IMR-90 (cell line): ENCODE results near the gene TRPM3. TPM values are rescaled to one million over a fixed set of nuclear protein-coding genes. Genes with fewer than 3 reads are reported as not detected.

Experiments used
- ATAC-seq: fragments of 200-7000 bp; cut with Tn5 transposase; 2 replicates; pipeline ENCODE4 v1.9.1; 2020; ENCODE audit warnings: low read depth, mild to moderate bottlenecking, moderate library complexity
- BruUV-seq: library from RNA; stranded (reverse); fragments of 400-500 nt; replicated peaks from 2 replicates; lab custom pipeline; 2021; lab: Mats Ljungman, UMichigan
- CTCF ChIA-PET: fragments of 300-600 bp; formaldehyde crosslinking; extraction: SDS; loops from one replicate; lab custom pipeline; 2021; ENCODE audit warnings: antibody characterized with exemption; lab: Yijun Ruan, JAX
- POLR2A ChIA-PET: fragments of 300-600 bp; sonication (Branson Sonifier 250); formaldehyde crosslinking; loops from one replicate; lab custom pipeline; 2022; ENCODE audit warnings: antibody characterized with exemption; ENCODE audit not compliant: unreplicated experiment; lab: Charles Lee
- DNase-seq: peaks from one replicate; pipeline ENCODE4 v3.0.0; 2013
- H2AFZ ChIP-seq: replicated peaks from 2 replicates; pipeline ENCODE3; 2013; ENCODE audit warnings: low read length, mild to moderate bottlenecking; ENCODE audit not compliant: poor library complexity
- H2AK5ac ChIP-seq: 2 replicates; pipeline ENCODE4 v1.6.1; 2013; ENCODE audit warnings: low read depth, low read length, inconsistent platforms
- H2AK9ac ChIP-seq: replicated peaks from 2 replicates; pipeline ENCODE3; 2013; ENCODE audit warnings: mild to moderate bottlenecking, low read depth, low read length, moderate library complexity; ENCODE audit not compliant: poor library complexity
- H2BK120ac ChIP-seq: 2 replicates; pipeline ENCODE4 v1.6.1; 2013; ENCODE audit warnings: low read depth, low read length, inconsistent platforms
- H2BK15ac ChIP-seq: 3 replicates; pipeline ENCODE4 v1.6.1; 2013; ENCODE audit warnings: low read depth, low read length, inconsistent platforms
- H2BK20ac ChIP-seq: 2 replicates; pipeline ENCODE4 v1.6.1; 2013; ENCODE audit warnings: low read depth, mild to moderate bottlenecking, inconsistent platforms, low read length, moderate library complexity
- H2BK5ac ChIP-seq: 2 replicates; pipeline ENCODE4 v1.6.1; 2013; ENCODE audit warnings: mild to moderate bottlenecking, low read depth, low read length, inconsistent platforms; ENCODE audit not compliant: poor library complexity, severe bottlenecking
- H3K14ac ChIP-seq: replicated peaks from 2 replicates; pipeline ENCODE4 v1.6.1; 2013; ENCODE audit warnings: low read depth, low read length, inconsistent platforms
- H3K18ac ChIP-seq: 2 replicates; pipeline ENCODE4 v1.6.1; 2013; ENCODE audit warnings: low read depth, low read length, control low read depth
- H3K23ac ChIP-seq: 2 replicates; pipeline ENCODE4 v1.6.1; 2013; ENCODE audit warnings: low read depth, low read length, inconsistent platforms
- H3K27ac ChIP-seq: 2 replicates; pipeline ENCODE4 v1.5.1; 2013; ENCODE audit warnings: mild to moderate bottlenecking, control low read depth, low read length; ENCODE audit not compliant: insufficient read depth
- H3K27me3 ChIP-seq: 2 replicates; pipeline ENCODE4 v1.6.1; 2013; ENCODE audit warnings: low read length; ENCODE audit not compliant: control insufficient read depth, insufficient read depth
- H3K36me3 ChIP-seq: 2 replicates; pipeline ENCODE4 v1.6.1; 2013; ENCODE audit warnings: low read length, mixed read lengths; ENCODE audit not compliant: control insufficient read depth, insufficient read depth
- H3K4ac ChIP-seq: 2 replicates; pipeline ENCODE4 v1.6.1; 2013; ENCODE audit warnings: low read depth, low read length, inconsistent platforms
- H3K4me1 ChIP-seq: 2 replicates; pipeline ENCODE4 v1.6.1; 2013; ENCODE audit warnings: low read length, mixed read lengths; ENCODE audit not compliant: control insufficient read depth, insufficient read depth
- H3K4me2 ChIP-seq: 2 replicates; pipeline ENCODE4 v1.6.1; 2013; ENCODE audit warnings: low read depth, mild to moderate bottlenecking, control low read depth, low read length, moderate library complexity
- H3K4me3 ChIP-seq: 2 replicates; pipeline ENCODE4 v1.5.1; 2013; ENCODE audit warnings: low read depth, mild to moderate bottlenecking, control low read depth, low read length, moderate library complexity; ENCODE audit not compliant: insufficient read depth
- H3K56ac ChIP-seq: 2 replicates; pipeline ENCODE4 v1.6.1; 2013; ENCODE audit warnings: low read length, inconsistent platforms; ENCODE audit not compliant: insufficient read depth; ENCODE audit errors: extremely low read depth
- H3K79me1 ChIP-seq, 2 experiments: 2 replicates each; pipeline ENCODE4 v1.6.1; 2013; ENCODE audit warnings: low read length in 2 of 2, inconsistent platforms in 1 of 2, low read depth in 1 of 2
- H3K9ac ChIP-seq: 2 replicates; pipeline ENCODE4 v1.6.1; 2013; ENCODE audit warnings: low read depth, low read length, control low read depth
- H3K9me1 ChIP-seq: 2 replicates; pipeline ENCODE4 v1.6.1; 2013; ENCODE audit warnings: low read length, inconsistent platforms; ENCODE audit not compliant: insufficient read depth
- H3K9me3 ChIP-seq: 2 replicates; pipeline ENCODE4 v1.6.1; 2013; ENCODE audit warnings: low read length; ENCODE audit not compliant: control insufficient read depth, insufficient read depth
- H4K20me1 ChIP-seq: 2 replicates; pipeline ENCODE4 v1.6.1; 2013; ENCODE audit warnings: low read length, inconsistent platforms; ENCODE audit not compliant: insufficient read depth
- H4K5ac ChIP-seq: 2 replicates; pipeline ENCODE4 v1.6.1; 2013; ENCODE audit warnings: mild to moderate bottlenecking, low read depth, low read length, control low read depth
- H4K8ac ChIP-seq, 2 experiments: 2 replicates each; pipeline ENCODE4 v1.6.1; 2013; ENCODE audit warnings: low read depth in 2 of 2, low read length in 2 of 2, control low read depth in 1 of 2, inconsistent platforms in 1 of 2
- H4K91ac ChIP-seq: 2 replicates; pipeline ENCODE4 v1.6.1; 2013; ENCODE audit warnings: low read depth, low read length, inconsistent platforms; ENCODE audit not compliant: insufficient read depth
- CEBPB ChIP-seq: IDR thresholded peaks from 2 replicates; pipeline ENCODE4 v1.6.1; 2012; ENCODE audit warnings: low read depth, low read length, improper control_type of control experiment
- MXI1 ChIP-seq: IDR thresholded peaks from 2 replicates; pipeline ENCODE4 v1.6.1; 2012; ENCODE audit warnings: low read depth, mild to moderate bottlenecking, low read length, moderate library complexity, borderline replicate concordance
- POLR2A ChIP-seq: IDR thresholded peaks from 2 replicates; pipeline ENCODE4 v1.6.1; 2012; ENCODE audit warnings: mild to moderate bottlenecking, low read depth, low read length
- RAD21 ChIP-seq: IDR thresholded peaks from 2 replicates; pipeline ENCODE4 v1.6.1; 2012; ENCODE audit warnings: low read length, improper control_type of control experiment
- RFX5 ChIP-seq: IDR thresholded peaks from 2 replicates; pipeline ENCODE4 v1.8.0; 2012; ENCODE audit warnings: low read depth, mild to moderate bottlenecking, low read length, moderate library complexity
- USF2 ChIP-seq: fragments of 150-350 bp; IDR thresholded peaks from 2 replicates; pipeline ENCODE4 v1.6.1; 2017; ENCODE audit warnings: mild to moderate bottlenecking, antibody characterized with exemption, low read length, low read depth
- dilution Hi-C: fragments of 300-500 bp; cut with HindIII; formaldehyde crosslinking; loops from one replicate; pipeline ENCODE4 v1.14.3; 2018; ENCODE audit warnings: low sequenced_read_pairs; ENCODE audit not compliant: unreplicated experiment
- in situ Hi-C: fragments of 300-500 bp; cut with MboI; formaldehyde crosslinking; loops from 3 replicates; pipeline ENCODE4 v1.14.3; 2019; ENCODE audit warnings: low sequenced_read_pairs, inconsistent platforms, mixed read lengths
- intact Hi-C: fragments of 100-400 bp; cut with micrococcal nuclease; formaldehyde crosslinking; loops from 2 replicates; pipeline ENCODE4 v1.10.0; 2022
- polyA plus RNA-seq, 3 experiments: library from polyadenylated mRNA; depleted of rRNA; stranded (reverse); fragments of >200 nt; gene quantifications; 2 replicates each; pipeline ENCODE4 v1.2.3, GENCODE V29; 2012; ENCODE audit warnings: low replicate concordance in 1 of 3
- total RNA-seq: library from RNA; depleted of rRNA; stranded (reverse); fragments of >200 nt; gene quantifications from 2 replicates; pipeline ENCODE4 v1.2.3, GENCODE V29; 2012

Gene TRPM3
- total and polyA plus RNA-seq, 2 of the 4 experiments (the other 2 are of a cell fraction), result not detected

DNA sequence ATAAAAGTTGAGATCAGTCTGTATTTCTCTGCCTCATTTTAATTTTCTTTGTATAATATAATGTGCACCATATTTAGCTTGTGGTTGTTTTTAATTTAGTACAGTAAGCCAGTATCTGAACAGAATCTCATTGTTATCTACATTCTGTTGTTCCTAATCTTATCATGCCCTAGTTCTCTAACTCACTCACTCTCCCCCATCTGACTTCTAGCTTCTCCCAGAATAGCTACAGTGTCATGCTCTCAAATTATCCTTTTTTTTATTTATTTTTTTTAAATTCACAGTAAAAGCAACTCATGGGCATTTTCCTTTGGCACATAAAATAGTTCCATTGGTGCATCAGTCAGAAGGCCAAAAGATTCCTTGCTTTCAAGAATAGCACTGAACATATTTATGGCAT lies 156.6 kb downstream of the TRPM3 start:
- H3K56ac ChIP-seq, result no peak overlapping the region
- H2BK15ac ChIP-seq, result no peak overlapping the region
- H3K4ac ChIP-seq, result no peak overlapping the region
- H3K27ac ChIP-seq, result no peak overlapping the region
- peaks cover 5% of the 10 kb centered on the region for H3K27me3 ChIP-seq
- no peak for TF ChIP-seq CEBPB
- no peak for TF ChIP-seq USF2
- no peak for TF ChIP-seq RFX5
- TF ChIP-seq RAD21, result no peak
- no peak for TF ChIP-seq POLR2A
- no peak for TF ChIP-seq MXI1
- no peak overlapping the region for H2AK9ac ChIP-seq
- H3K14ac ChIP-seq, result no peak overlapping the region
- DNase-seq, result no peak
- H3K9ac ChIP-seq, result no peak overlapping the region
- no peak overlapping the region for H3K18ac ChIP-seq
- H3K36me3 ChIP-seq, result no peaks in the 10 kb centered on the region
- ChIA-PET CTCF (interaction anchor here (0.9 kb wide), 1 partner anchor 36 kb away, joined by 4 read pairs; no protein-coding TSS in a partner anchor), POLR2A (no interaction called here)
- no peaks in the 10 kb centered on the region; the same call in 1 of the 2 replicates for H3K9me1 ChIP-seq
- H2BK5ac ChIP-seq, result no peak overlapping the region
- intact Hi-C loops, result no loop called here
- in situ Hi-C loops, result no loop called here
- no peaks in the 10 kb centered on the region for H4K20me1 ChIP-seq
- H2AFZ ChIP-seq, result no peak overlapping the region
- H3K4me1 ChIP-seq, result no peaks in the 10 kb centered on the region
- no TSS peak for BruUV-seq
- H3K23ac ChIP-seq, result no peak overlapping the region
- H2BK120ac ChIP-seq, result no peak overlapping the region
- no peaks in the 10 kb centered on the region for H3K79me1 ChIP-seq
- H4K8ac ChIP-seq, result no peak overlapping the region
- no peak overlapping the region for H4K91ac ChIP-seq
- H4K5ac ChIP-seq, result no peak overlapping the region
- H3K9me3 ChIP-seq, result no peaks in the 10 kb centered on the region
- no peak overlapping the region for H3K4me3 ChIP-seq
- no peak for ATAC-seq
- no peak overlapping the region for H3K4me2 ChIP-seq
- H2BK20ac ChIP-seq, result no peak overlapping the region
- dilution Hi-C loops, result no loop called here
- H2AK5ac ChIP-seq, result no peak overlapping the region
